ENCODE data around the gene CLEC14A.

The CLEC14A gene

GRCh38 chr14:38243696-38244240, 12.1 kb downstream of the CLEC14A start:
- no peak for DNase-seq

- no peak for DNase-seq
Observed at GRCh38 chr14:38238878-38239277, 17.0 kb downstream of the CLEC14A start.

GRCh38 chr14:38238332-38238731, 17.6 kb downstream of the CLEC14A start:
- DNase-seq, result no peak

GRCh38 chr14:38233218-38233617, 22.7 kb downstream of the CLEC14A start:
- no peak for DNase-seq

GRCh38 chr14:38226366-38226765, 29.5 kb downstream of the CLEC14A start:
- no peak for DNase-seq

GRCh38 chr14:38225946-38226345, 29.9 kb downstream of the CLEC14A start:
- no peak for DNase-seq

GRCh38 chr14:38224338-38224737, 31.6 kb downstream of the CLEC14A start:
- no peak for DNase-seq

GRCh38 chr14:38221077-38221476, 34.8 kb downstream of the CLEC14A start:
- no peak for DNase-seq

GRCh38 chr14:38217553-38217952, 38.3 kb downstream of the CLEC14A start:
- no peak for DNase-seq

- no peak for DNase-seq
Observed at GRCh38 chr14:38213001-38213400, 42.9 kb downstream of the CLEC14A start.

GRCh38 chr14:38212111-38212510, 43.8 kb downstream of the CLEC14A start:
- DNase-seq, result no peak

- DNase-seq, result no peak
Observed at GRCh38 chr14:38211255-38211735, 44.6 kb downstream of the CLEC14A start.

GRCh38 chr14:38210587-38211216, 45.2 kb downstream of the CLEC14A start:
- no peak for DNase-seq

GRCh38 chr14:38209572-38210557, 46.0 kb downstream of the CLEC14A start:
- no peak for DNase-seq

- no peak for DNase-seq
Observed at GRCh38 chr14:38208618-38209562, 47.0 kb downstream of the CLEC14A start.

- DNase-seq, result no peak
Observed at GRCh38 chr14:38207736-38208617, 47.9 kb downstream of the CLEC14A start, which contains the start of gene SSTR1. Gene SSTR1 (plus strand): TSS chr14:38207904. CDS start chr14:38209390, 1,486 bp downstream.

GRCh38 chr14:38207377-38207735, 48.5 kb downstream of the CLEC14A start:
- DNase-seq, result no peak

GRCh38 chr14:38206689-38207376, 49.1 kb downstream of the CLEC14A start:
- DNase-seq, result no peak

- DNase-seq, result no peak
Observed at GRCh38 chr14:38205949-38206665, 49.8 kb downstream of the CLEC14A start.
